ENCODE results near the gene OR56A3. TPM values are rescaled to one million over a fixed set of nuclear protein-coding genes. Genes with fewer than 3 reads are reported as not detected.

OR56A3 gene
- total and polyA plus RNA-seq, 2 of the 4 experiments (the other 2 are of a cell fraction) = not detected

DNA sequence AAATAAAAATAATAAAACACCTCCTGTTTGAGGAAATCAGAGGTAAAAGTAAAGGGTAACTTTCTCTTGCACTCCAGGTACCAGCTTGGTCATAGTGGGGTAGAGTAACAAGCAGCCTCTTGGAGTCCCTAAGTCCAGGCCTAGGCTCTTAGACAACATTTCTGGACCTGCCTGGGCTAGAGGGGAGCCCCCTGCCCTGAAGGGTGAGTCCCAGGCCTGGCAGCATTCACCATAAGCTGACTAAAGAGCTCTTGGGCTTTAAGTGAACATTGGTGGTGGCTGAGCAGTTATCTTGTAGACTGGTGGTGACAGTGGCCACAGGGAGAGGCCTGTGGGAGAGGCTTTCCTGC, 18.6 kb upstream of the OR56A3 start:
- Histone ChIP-seq H3K27me3 (ENCODE audit: control insufficient read depth, insufficient read depth, low read length) (no peaks in the 10 kb centered on the region), H3K4ac (ENCODE audit: low read depth, low read length) (no peak overlapping the region), H4K5ac (ENCODE audit: low read depth, low read length) (no peak overlapping the region), H3K56ac (ENCODE audit: extremely low read depth, insufficient read depth, low read length) (no peak overlapping the region), H3K9ac (ENCODE audit: low read depth, low read length) (no peak overlapping the region), H3K36me3 (ENCODE audit: control insufficient read depth, insufficient read depth, low read length) (no peaks in the 10 kb centered on the region), H3K23ac (ENCODE audit: low read depth, low read length) (no peak overlapping the region), H3K4me3 (ENCODE audit: insufficient read depth, low read depth, low read length) (no peak overlapping the region), H3K4me1 (ENCODE audit: control insufficient read depth, insufficient read depth, low read length) (no peaks in the 10 kb centered on the region), H3K18ac (ENCODE audit: low read depth, low read length) (no peak overlapping the region), H2BK20ac (ENCODE audit: low read depth, low read length) (no peak overlapping the region), H4K91ac (ENCODE audit: insufficient read depth, low read depth, low read length) (no peak overlapping the region), H2AK9ac (replicated peaks; ENCODE audit: low read depth, low read length, poor library complexity) (no peak overlapping the region), H2AFZ (replicated peaks; ENCODE audit: low read length, poor library complexity) (no peak overlapping the region), H3K14ac (replicated peaks; ENCODE audit: low read depth, low read length) (no peak overlapping the region), H3K9me1 (ENCODE audit: insufficient read depth, low read length) (no peaks in the 10 kb centered on the region), H2BK15ac (ENCODE audit: low read depth, low read length) (no peak overlapping the region), H3K79me1 (ENCODE audit: low read depth in 1 of 2, low read length in 2 of 2) (no peaks in the 10 kb centered on the region), H3K4me2 (ENCODE audit: low read depth, low read length) (no peak overlapping the region), H2AK5ac (ENCODE audit: low read depth, low read length) (no peak overlapping the region), H2BK5ac (ENCODE audit: low read depth, low read length, poor library complexity, severe bottlenecking) (no peak overlapping the region), H4K8ac (ENCODE audit: low read depth in 2 of 2, low read length in 2 of 2) (no peak overlapping the region), H4K20me1 (ENCODE audit: insufficient read depth, low read length) (no peaks in the 10 kb centered on the region), H3K9me3 (ENCODE audit: control insufficient read depth, insufficient read depth, low read length) (peaks cover 15% of the 10 kb centered on the region), H2BK120ac (ENCODE audit: low read depth, low read length) (no peak overlapping the region), H3K27ac (ENCODE audit: insufficient read depth, low read length) (no peak overlapping the region)
- intact Hi-C loops (cut with micrococcal nuclease) (no loop called here), in situ Hi-C loops (cut with MboI; ENCODE audit: low sequenced_read_pairs) (no loop called here), dilution Hi-C loops (cut with HindIII; ENCODE audit: low sequenced_read_pairs, unreplicated experiment) (no loop called here)
- ATAC-seq (ENCODE audit: low read depth) (no peak), DNase-seq (no peak)
- BruUV-seq (replicated peaks) = no TSS peak
- ChIA-PET POLR2A (ENCODE audit: unreplicated experiment) (no interaction called here), CTCF (no interaction called here)
- TF ChIP-seq MAFK (IDR thresholded peaks at IDR 0.05; ENCODE audit: low read depth, low read length) = no peak
- TF ChIP-seq USF2 (IDR thresholded peaks at IDR 0.05; ENCODE audit: low read depth, low read length) = no peak
- no peak for TF ChIP-seq RAD21 (IDR thresholded peaks at IDR 0.05; ENCODE audit: low read length)
- TF ChIP-seq POLR2A (IDR thresholded peaks at IDR 0.05; ENCODE audit: low read depth, low read length) = no peak
- no peak for TF ChIP-seq FOS (IDR thresholded peaks at IDR 0.05; ENCODE audit: low read depth, low read length)
- TF ChIP-seq, protein P1, sequence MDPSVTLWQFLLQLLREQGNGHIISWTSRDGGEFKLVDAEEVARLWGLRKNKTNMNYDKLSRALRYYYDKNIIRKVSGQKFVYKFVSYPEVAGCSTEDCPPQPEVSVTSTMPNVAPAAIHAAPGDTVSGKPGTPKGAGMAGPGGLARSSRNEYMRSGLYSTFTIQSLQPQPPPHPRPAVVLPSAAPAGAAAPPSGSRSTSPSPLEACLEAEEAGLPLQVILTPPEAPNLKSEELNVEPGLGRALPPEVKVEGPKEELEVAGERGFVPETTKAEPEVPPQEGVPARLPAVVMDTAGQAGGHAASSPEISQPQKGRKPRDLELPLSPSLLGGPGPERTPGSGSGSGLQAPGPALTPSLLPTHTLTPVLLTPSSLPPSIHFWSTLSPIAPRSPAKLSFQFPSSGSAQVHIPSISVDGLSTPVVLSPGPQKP (IDR thresholded peaks at IDR 0.05; ENCODE audit: borderline replicate concordance, low read depth, low read length) = no peak
